HG03571 (cell line): ENCODE measurements around the gene CEP250.
"Not testable (repeated sequence)": the region's sequence is repeated elsewhere in the genome, so short reads cannot be mapped to it uniquely, and the experiment has no call there.

Experiments
- ATAC-seq: cut with Tn5 transposase; IDR thresholded peaks from one replicate; pipeline ENCODE4 v1.9.1; 2021; ENCODE audit not compliant: unreplicated experiment

Gene CEP250

GRCh38 chr20:35456700-35457099 lies 1.3 kb downstream of the CEP250 start:
- not testable (repeated sequence) for ATAC-seq

GRCh38 chr20:35457539-35457938 lies 2.1 kb downstream of the CEP250 start:
- not testable (repeated sequence) for ATAC-seq

DNA sequence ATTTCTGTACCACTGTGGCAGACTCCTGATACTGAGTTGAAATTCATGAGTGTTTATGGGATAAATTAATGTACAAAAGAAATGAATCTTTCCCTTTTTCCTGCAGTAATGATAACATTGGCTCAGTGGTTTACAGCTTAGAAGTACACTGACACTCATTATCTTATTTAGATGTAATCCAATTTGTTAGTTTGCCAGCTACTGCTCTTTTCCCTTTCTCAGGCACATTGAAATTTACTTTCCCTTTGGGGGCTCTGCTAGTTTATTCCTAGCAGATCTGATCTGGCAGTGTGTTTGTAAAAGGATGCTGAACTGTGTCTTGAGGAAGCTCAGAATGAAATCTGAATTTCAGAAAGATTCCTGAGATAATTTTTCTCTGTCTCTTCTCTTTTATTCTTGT lies 3.0 kb downstream of the CEP250 start:
- no peak for ATAC-seq

- ATAC-seq, result no peak
Measured at GRCh38 chr20:35461620-35462019, 6.2 kb downstream of the CEP250 start.

- ATAC-seq, result no peak
Measured at GRCh38 chr20:35462351-35462750, 7.0 kb downstream of the CEP250 start.

GRCh38 chr20:35463455-35464300 lies 8.3 kb downstream of the CEP250 start:
- no peak for ATAC-seq

GRCh38 chr20:35465976-35466375 lies 10.6 kb downstream of the CEP250 start:
- no peak for ATAC-seq

DNA sequence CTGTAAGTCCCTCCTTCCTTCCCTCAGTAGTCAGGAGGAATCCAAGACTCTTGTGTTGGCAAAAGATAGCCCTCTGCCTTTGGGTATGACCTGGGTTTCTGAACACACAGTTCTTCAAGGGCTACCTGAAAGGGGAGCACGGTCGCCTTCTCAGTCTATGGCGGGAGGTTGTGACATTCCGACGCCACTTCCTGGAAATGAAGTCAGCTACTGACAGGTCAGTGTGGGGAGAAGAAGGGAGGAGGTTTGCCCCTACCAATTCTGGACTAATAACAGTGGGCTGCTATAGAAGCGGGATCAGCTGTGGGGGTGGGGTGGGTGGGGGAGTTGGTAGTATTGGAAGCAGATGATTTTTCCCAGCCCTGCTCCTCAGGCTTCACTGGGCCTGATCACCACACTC lies 11.5 kb downstream of the CEP250 start:
- ATAC-seq, result no peak

- no peak for ATAC-seq
Measured at GRCh38 chr20:35467339-35468224, 12.2 kb downstream of the CEP250 start.

- no peak for ATAC-seq
Measured at GRCh38 chr20:35468671-35469334, 13.4 kb downstream of the CEP250 start.

DNA sequence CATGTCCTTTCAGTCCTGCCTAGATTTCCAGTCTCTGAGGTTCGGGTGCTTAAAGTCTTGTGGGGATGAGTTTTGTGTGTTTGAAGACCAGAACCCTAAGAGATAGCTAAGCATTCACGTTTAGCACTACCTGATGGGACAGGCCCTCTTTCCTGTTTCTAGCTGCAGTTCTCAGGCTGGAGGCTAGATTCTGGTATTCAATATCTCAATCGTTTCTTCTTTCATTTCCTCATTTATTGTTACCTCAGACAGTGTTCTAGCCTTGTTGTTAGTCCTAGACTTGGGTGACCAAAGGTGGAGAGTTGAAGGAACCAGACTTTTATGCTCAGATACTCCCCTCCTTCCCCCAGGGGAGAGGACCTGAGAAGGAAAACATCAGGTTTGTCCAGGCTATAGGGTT lies 16.8 kb downstream of the CEP250 start:
- ATAC-seq, result no peak

- ATAC-seq, result no peak
Measured at GRCh38 chr20:35473684-35474083, 18.3 kb downstream of the CEP250 start.

GRCh38 chr20:35474303-35474871 lies 19.0 kb downstream of the CEP250 start:
- ATAC-seq, result no peak

DNA sequence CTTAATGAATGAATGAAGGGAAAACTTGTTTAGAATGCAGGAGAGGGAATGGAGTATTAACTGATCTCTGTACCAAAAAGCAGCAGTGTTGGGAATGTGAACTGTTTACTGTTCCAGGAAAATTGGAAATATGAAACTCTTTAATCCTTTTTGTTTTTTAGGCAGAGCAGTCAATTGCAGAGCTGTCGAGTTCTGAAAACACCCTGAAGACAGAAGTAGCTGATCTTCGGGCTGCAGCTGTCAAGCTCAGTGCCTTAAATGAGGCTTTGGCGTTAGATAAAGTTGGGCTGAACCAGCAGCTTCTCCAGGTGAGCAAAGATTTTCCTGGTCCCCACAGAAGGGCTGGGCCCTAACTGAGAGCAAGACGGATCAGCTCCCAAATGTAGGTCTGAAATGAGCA lies 20.9 kb downstream of the CEP250 start:
- no peak for ATAC-seq

GRCh38 chr20:35478804-35479472 lies 23.5 kb downstream of the CEP250 start:
- no peak for ATAC-seq

GRCh38 chr20:35479798-35480197 lies 24.4 kb downstream of the CEP250 start:
- no peak for ATAC-seq

GRCh38 chr20:35487479-35487878 lies 32.1 kb downstream of the CEP250 start:
- ATAC-seq, result no peak

- no peak for ATAC-seq
Measured at GRCh38 chr20:35489717-35490116, 34.3 kb downstream of the CEP250 start.

- ATAC-seq, result peak; percentile 91
Measured at GRCh38 chr20:35490736-35491181, 35.4 kb downstream of the CEP250 start.

GRCh38 chr20:35491823-35492222 lies 36.4 kb downstream of the CEP250 start:
- no peak for ATAC-seq
